Uterus (tissue), 4 donors: Measurements from ENCODE around the gene EHD1. TPM values are rescaled to one million over a fixed set of nuclear protein-coding genes. Genes with fewer than 3 reads are reported as not detected.

ENCODE experiments used
- DNase-seq, 2 donors: peaks; one replicate each; pipeline ENCODE4 v3.0.0-alpha.2; 2019 to 2020
- H3K27ac ChIP-seq, 2 donors: fragments of 200-600 bp; sonication (generic); 1 replicate in 1 of 2; 2 replicates in 1 of 2; pipeline ENCODE4 v1.5.1; 2016 to 2018
- H3K27me3 ChIP-seq, 2 donors: fragments of 200-600 bp; sonication (generic); one replicate each; pipeline ENCODE4 v1.5.1; 2018 to 2019; ENCODE audit warnings: control low read depth in 1 of 2
- H3K36me3 ChIP-seq, 2 donors: fragments of 200-600 bp; sonication (generic); one replicate each; pipeline ENCODE4 v1.5.1; 2019; ENCODE audit warnings: control low read depth in 1 of 2
- H3K4me1 ChIP-seq, 2 donors: fragments of 200-600 bp; sonication (generic); one replicate each; pipeline ENCODE4 v1.5.1; 2018 to 2019; ENCODE audit warnings: control low read depth in 1 of 2
- H3K4me3 ChIP-seq, 2 donors: fragments of 200-600 bp; sonication (generic); 1 replicate in 1 of 2; 2 replicates in 1 of 2; pipeline ENCODE4 v1.5.1; 2018 to 2019; ENCODE audit warnings: mild to moderate bottlenecking in 1 of 2
- H3K9me3 ChIP-seq, 2 donors: fragments of 200-600 bp; sonication (generic); one replicate each; pipeline ENCODE4 v1.5.1; 2019; ENCODE audit warnings: control low read depth in 1 of 2
- POLR2A ChIP-seq, 2 donors: fragments of 450-650 bp; IDR thresholded peaks; one replicate each; pipeline ENCODE4 v1.6.1; 2016; ENCODE audit warnings: antibody characterized with exemption in 2 of 2, mild to moderate bottlenecking in 1 of 2, moderate library complexity in 1 of 2
- intact Hi-C: fragments of 100-400 bp; cut with DNase I; formaldehyde crosslinking; loops from one replicate; pipeline ENCODE4 v1.15.1; 2023; ENCODE audit warnings: low total_unique reads
- total RNA-seq, 4 donors: library from RNA; depleted of rRNA in 3 of 4; stranded (reverse); fragments of >200 nt in 3 of 4; gene quantifications; one replicate each; pipeline versions ENCODE4 v1.1.0 to v1.2.4, GENCODE V29; 2014 to 2023
- TF ChIP-seq, protein P1 (sequence below), 4 experiments: fragments of 200-600 bp in 2 of 4; fragments of 450-650 bp in 2 of 4; sonication (generic) in 2 of 4; IDR thresholded peaks; one replicate each; pipeline ENCODE4 v1.5.1; 2016 to 2019; ENCODE audit warnings: antibody characterized with exemption in 4 of 4, mild to moderate bottlenecking in 2 of 4, moderate library complexity in 1 of 4
- donor health status: DM: yes; HTN: yes; CAD: no.

The EHD1 gene
- total RNA-seq, 4 donors from 2014 or later = 3.5 to 78.7 (median 36.9) TPM

GRCh38 chr11:64842851-64843685 is 35.4 kb downstream of the EHD1 start:
- DNase-seq = no peak
- intact Hi-C loops = no loop called here

DNA sequence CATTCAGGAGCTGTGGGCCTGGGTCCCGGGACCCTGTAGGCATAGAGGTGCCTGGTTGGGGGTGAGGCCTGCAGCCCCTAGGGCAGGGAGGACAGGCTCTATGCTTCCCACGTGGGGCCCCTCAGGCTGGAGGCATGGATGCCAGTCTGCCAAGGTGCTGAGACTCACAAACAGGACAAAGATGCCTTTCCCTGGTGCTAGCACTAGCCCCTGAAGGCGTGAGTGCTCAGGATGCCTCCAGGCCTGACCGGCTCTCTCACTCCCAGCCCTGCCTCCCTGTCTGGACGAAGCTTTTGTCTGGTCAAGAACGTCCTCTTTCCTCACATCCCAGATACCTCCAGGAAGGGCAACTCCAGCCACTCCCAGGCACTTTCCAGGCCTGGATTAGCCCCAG is 36.1 kb downstream of the EHD1 start:
- peaks cover 0 to 5% of the 10 kb centered on the region in 2 donors for H3K4me1 ChIP-seq
- no peaks in the 10 kb centered on the region for H3K9me3 ChIP-seq
- intact Hi-C loops = no loop called here
- no peaks in the 10 kb centered on the region for H3K36me3 ChIP-seq
- H3K27me3 ChIP-seq = no peaks in the 10 kb centered on the region
- TF ChIP-seq, protein P1, sequence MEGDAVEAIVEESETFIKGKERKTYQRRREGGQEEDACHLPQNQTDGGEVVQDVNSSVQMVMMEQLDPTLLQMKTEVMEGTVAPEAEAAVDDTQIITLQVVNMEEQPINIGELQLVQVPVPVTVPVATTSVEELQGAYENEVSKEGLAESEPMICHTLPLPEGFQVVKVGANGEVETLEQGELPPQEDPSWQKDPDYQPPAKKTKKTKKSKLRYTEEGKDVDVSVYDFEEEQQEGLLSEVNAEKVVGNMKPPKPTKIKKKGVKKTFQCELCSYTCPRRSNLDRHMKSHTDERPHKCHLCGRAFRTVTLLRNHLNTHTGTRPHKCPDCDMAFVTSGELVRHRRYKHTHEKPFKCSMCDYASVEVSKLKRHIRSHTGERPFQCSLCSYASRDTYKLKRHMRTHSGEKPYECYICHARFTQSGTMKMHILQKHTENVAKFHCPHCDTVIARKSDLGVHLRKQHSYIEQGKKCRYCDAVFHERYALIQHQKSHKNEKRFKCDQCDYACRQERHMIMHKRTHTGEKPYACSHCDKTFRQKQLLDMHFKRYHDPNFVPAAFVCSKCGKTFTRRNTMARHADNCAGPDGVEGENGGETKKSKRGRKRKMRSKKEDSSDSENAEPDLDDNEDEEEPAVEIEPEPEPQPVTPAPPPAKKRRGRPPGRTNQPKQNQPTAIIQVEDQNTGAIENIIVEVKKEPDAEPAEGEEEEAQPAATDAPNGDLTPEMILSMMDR (IDR thresholded peaks at IDR 0.05) = no peak
- TF ChIP-seq POLR2A (IDR thresholded peaks at IDR 0.05) = no peak
- no peak overlapping the region for H3K4me3 ChIP-seq
- no peak for DNase-seq
- H3K27ac ChIP-seq = no peak overlapping the region

More at GRCh38 chr11:64842851-64843685, 35.4 kb downstream of the EHD1 start:
- TF ChIP-seq, protein P1 (IDR thresholded peaks at IDR 0.05) = no peak
- TF ChIP-seq POLR2A (IDR thresholded peaks at IDR 0.05) = no peak
- Histone ChIP-seq H3K4me3 (no peak overlapping the region), H3K27ac (no peak overlapping the region), H3K36me3 (no peaks in the 10 kb centered on the region), H3K9me3 (no peaks in the 10 kb centered on the region), H3K4me1 (peaks cover 0 to 5% of the 10 kb centered on the region in 2 donors), H3K27me3 (no peaks in the 10 kb centered on the region)

GRCh38 chr11:64841592-64842365 is 36.6 kb downstream of the EHD1 start:
- no peak for DNase-seq
- Histone ChIP-seq H3K36me3 (no peaks in the 10 kb centered on the region), H3K27ac (no peak overlapping the region), H3K4me1 (peaks cover 0 to 5% of the 10 kb centered on the region in 2 donors), H3K9me3 (no peaks in the 10 kb centered on the region), H3K27me3 (no peaks in the 10 kb centered on the region), H3K4me3 (no peak overlapping the region)
- no peak for TF ChIP-seq POLR2A (IDR thresholded peaks at IDR 0.05)
- TF ChIP-seq, protein P1 (IDR thresholded peaks at IDR 0.05) = no peak
- intact Hi-C loops = no loop called here

GRCh38 chr11:64839887-64840782 is 38.3 kb downstream of the EHD1 start:
- Histone ChIP-seq H3K4me1 (peaks cover 0 to 5% of the 10 kb centered on the region in 2 donors), H3K27me3 (no peaks in the 10 kb centered on the region), H3K4me3 (no peak overlapping the region), H3K9me3 (no peaks in the 10 kb centered on the region), H3K27ac (no peak overlapping the region), H3K36me3 (no peaks in the 10 kb centered on the region)
- intact Hi-C loops = no loop called here
- TF ChIP-seq, protein P1 (IDR thresholded peaks at IDR 0.05) = no peak
- TF ChIP-seq POLR2A (IDR thresholded peaks at IDR 0.05) = no peak
- DNase-seq = no peak
